ENCODE results near the gene RAB3GAP2. TPM values are rescaled to one million over a fixed set of nuclear protein-coding genes. Genes with fewer than 3 reads are reported as not detected.
"Not testable (repeated sequence)": the region's sequence is repeated elsewhere in the genome, so short reads cannot be mapped to it uniquely, and the experiment has no call there.

Gene RAB3GAP2
- total and polyA plus RNA-seq, 2 experiments from 2014 or later = 15.8 to 22.6 TPM

DNA sequence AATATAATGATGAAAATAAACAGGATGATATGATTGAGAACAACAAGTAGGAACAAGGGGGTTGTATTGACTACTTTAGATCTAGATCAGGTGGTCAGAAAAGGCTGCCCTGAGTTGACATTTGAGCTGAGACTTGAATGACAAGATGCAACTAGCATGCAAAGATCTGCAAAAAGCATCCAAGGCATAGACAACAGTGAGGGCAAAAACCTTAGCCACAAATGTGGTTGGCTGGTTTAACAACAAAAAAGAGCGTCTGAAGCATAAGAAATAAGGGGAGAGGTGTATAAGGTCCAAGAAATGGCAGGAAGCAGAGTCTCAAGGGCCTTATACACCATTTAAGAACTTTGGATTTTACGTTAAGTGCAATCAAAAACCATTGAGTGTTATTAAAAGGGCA is 3.2 kb downstream of the RAB3GAP2 start:
- H2AFZ ChIP-seq = no peak overlapping the region
- no peak for DNase-seq
- H3K27ac ChIP-seq = no peak overlapping the region
- no peak overlapping the region for H3K9ac ChIP-seq
- H3F3A ChIP-seq (ENCODE audit: insufficient read depth) = 0 out of 2 replicates have a peak, but pooled peaks cover 5% of the 10 kb centered on the region
- H3K4me3 ChIP-seq = no peak overlapping the region
- in situ Hi-C loops (cut with MboI) = no loop called here
- no peaks in the 10 kb centered on the region for H3K27me3 ChIP-seq (replicated peaks; ENCODE audit: insufficient read depth)
- peaks cover 22% of the 10 kb centered on the region for H3K4me1 ChIP-seq (ENCODE audit: insufficient read depth)
- no peaks in the 10 kb centered on the region for H3K9me3 ChIP-seq (ENCODE audit: low read depth)
- H3K79me2 ChIP-seq (ENCODE audit: insufficient read depth) = peaks cover 81% of the 10 kb centered on the region
- H4K20me1 ChIP-seq (ENCODE audit: insufficient read depth) = peaks cover 6% of the 10 kb centered on the region; the same call in 1 of the 2 replicates
- WGBS, 2 experiments (ENCODE audit: low coverage in 1 of 2, low lambda C conversion rate in 2 of 2, missing lambda C conversion rate in 2 of 2) = 97 to 98% methylated on average over 2 of the region's 2 CpGs
- TF ChIP-seq EZH2phosphoT487 (IDR thresholded peaks at IDR 0.05; ENCODE audit: insufficient read depth, low read depth) (no peak), EZH2 (IDR thresholded peaks at IDR 0.05; ENCODE audit: insufficient read depth, poor library complexity, severe bottlenecking) (no peak)
- no peaks in the 10 kb centered on the region for H3K9me2 ChIP-seq (ENCODE audit: insufficient read depth)
- H3K4me2 ChIP-seq (ENCODE audit: unreplicated experiment) = peak overlapping the region; percentile 1
- peaks cover 12% of the 10 kb centered on the region; the same call in 1 of the 2 replicates for H3K36me3 ChIP-seq (ENCODE audit: low read depth)

DNA sequence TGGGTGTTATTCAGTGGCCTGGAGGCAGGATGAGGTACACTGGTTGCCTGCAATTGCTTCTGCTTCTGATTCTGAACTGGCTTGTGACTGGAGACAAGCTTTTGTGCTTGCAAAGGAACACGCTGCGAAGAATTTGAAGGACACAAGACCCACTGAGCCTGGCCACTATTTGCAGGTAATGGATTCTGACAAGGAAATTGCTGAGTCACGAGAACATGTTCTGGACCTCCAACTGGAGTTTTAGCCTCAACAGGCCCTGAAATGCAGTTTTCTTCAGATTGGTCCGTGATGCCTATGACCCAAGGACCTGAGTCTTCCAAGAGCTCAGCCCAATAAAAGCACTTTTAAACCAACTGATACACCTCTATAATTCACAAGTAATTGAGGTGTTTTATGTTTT is 4.6 kb downstream of the RAB3GAP2 start:
- 0 out of 2 replicates have a peak, but pooled peaks cover 2% of the 10 kb centered on the region for H3F3A ChIP-seq (ENCODE audit: insufficient read depth)
- H3K4me3 ChIP-seq = no peak overlapping the region
- no peak overlapping the region for H3K4me2 ChIP-seq (ENCODE audit: unreplicated experiment)
- H3K27ac ChIP-seq = no peak overlapping the region
- H4K20me1 ChIP-seq (ENCODE audit: insufficient read depth) = peaks cover 6% of the 10 kb centered on the region; the same call in 1 of the 2 replicates
- DNase-seq = no peak
- peaks cover 95% of the 10 kb centered on the region for H3K79me2 ChIP-seq (ENCODE audit: insufficient read depth)
- H3K9me3 ChIP-seq (ENCODE audit: low read depth) = no peaks in the 10 kb centered on the region
- peaks cover 22% of the 10 kb centered on the region for H3K4me1 ChIP-seq (ENCODE audit: insufficient read depth)
- TF ChIP-seq EZH2phosphoT487 (IDR thresholded peaks at IDR 0.05; ENCODE audit: insufficient read depth, low read depth) = no peak
- no peak for TF ChIP-seq EZH2 (IDR thresholded peaks at IDR 0.05; ENCODE audit: insufficient read depth, poor library complexity, severe bottlenecking)
- H2AFZ ChIP-seq = no peak overlapping the region
- in situ Hi-C loops (cut with MboI) = no loop called here
- H3K36me3 ChIP-seq (ENCODE audit: low read depth) = peaks cover 22% of the 10 kb centered on the region; the same call in 1 of the 2 replicates
- WGBS, 2 experiments (ENCODE audit: low coverage in 1 of 2, low lambda C conversion rate in 2 of 2, missing lambda C conversion rate in 2 of 2) = 98 to 99% methylated on average over 4 of the region's 4 CpGs
- H3K9ac ChIP-seq = no peak overlapping the region
- no peaks in the 10 kb centered on the region for H3K27me3 ChIP-seq (replicated peaks; ENCODE audit: insufficient read depth)
- H3K9me2 ChIP-seq (ENCODE audit: insufficient read depth) = no peaks in the 10 kb centered on the region

DNA sequence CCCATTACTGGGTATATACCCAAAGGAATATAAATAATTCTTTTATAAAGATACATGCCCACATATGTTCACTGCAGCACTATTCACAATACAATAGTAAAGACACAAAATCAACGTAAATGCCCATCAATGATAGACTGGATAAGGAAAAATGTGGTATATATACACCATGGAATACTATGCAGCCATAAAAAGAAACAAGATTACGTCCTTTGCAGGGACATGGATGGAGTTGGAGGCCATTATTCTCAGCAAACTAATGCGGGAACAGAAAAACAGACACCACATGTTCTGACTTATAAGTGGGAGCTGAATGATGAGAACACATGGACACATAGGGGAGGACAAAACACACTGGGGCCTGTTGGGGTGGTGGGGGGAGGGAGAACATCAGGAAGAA is 12.0 kb downstream of the RAB3GAP2 start:
- WGBS, 2 experiments (ENCODE audit: low coverage in 1 of 2, low lambda C conversion rate in 2 of 2, missing lambda C conversion rate in 2 of 2) = 96 to 98% methylated on average over 3 of the region's 3 CpGs

DNA sequence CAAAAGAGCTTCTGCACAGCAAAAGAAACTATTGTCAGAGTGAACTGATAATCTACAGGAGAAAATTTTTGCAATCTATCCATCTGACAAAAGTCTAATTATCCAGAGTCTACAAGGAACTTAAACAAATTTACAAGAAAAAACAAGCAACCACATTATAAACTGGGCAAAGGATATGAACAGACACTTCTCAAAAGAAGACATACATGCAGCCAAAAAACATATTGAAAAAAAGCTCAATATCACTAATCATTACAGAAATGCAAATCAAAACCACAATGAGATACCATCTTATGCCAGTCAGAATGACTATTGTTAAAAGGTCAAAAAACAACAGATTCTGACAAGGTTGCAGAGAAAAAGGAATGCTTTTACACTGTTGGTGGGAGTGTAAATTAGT is 12.5 kb downstream of the RAB3GAP2 start:
- H3K4me3 ChIP-seq; H4K20me1 ChIP-seq (ENCODE audit: insufficient read depth); H3K27ac ChIP-seq; H3K9ac ChIP-seq; H3K9me2 ChIP-seq (ENCODE audit: insufficient read depth); H2AFZ ChIP-seq; DNase-seq; H3K4me2 ChIP-seq (ENCODE audit: unreplicated experiment); H3K27me3 ChIP-seq (replicated peaks; ENCODE audit: insufficient read depth); in situ Hi-C loops (cut with MboI); H3K4me1 ChIP-seq (ENCODE audit: insufficient read depth); H3K9me3 ChIP-seq (ENCODE audit: low read depth): not testable (repeated sequence)
- Histone ChIP-seq H3F3A (ENCODE audit: insufficient read depth) (peaks cover 11% of the 10 kb centered on the region; the same call in 1 of the 2 replicates), H3K79me2 (ENCODE audit: insufficient read depth) (peaks cover 100% of the 10 kb centered on the region), H3K36me3 (ENCODE audit: low read depth) (peaks cover 13% of the 10 kb centered on the region; the same call in 1 of the 2 replicates)

More for the DNA sequence above, 12.0 kb downstream of the RAB3GAP2 start:
- H3K4me3 ChIP-seq; H2AFZ ChIP-seq; H3K9me2 ChIP-seq (ENCODE audit: insufficient read depth); H3K9ac ChIP-seq; H3K27me3 ChIP-seq (replicated peaks; ENCODE audit: insufficient read depth); H3K4me1 ChIP-seq (ENCODE audit: insufficient read depth); H3K4me2 ChIP-seq (ENCODE audit: unreplicated experiment); in situ Hi-C loops (cut with MboI); H3K27ac ChIP-seq; H3K9me3 ChIP-seq (ENCODE audit: low read depth); H3F3A ChIP-seq (ENCODE audit: insufficient read depth); H4K20me1 ChIP-seq (ENCODE audit: insufficient read depth); DNase-seq: not testable (repeated sequence)
- H3K79me2 ChIP-seq (ENCODE audit: insufficient read depth) = peaks cover 100% of the 10 kb centered on the region
- H3K36me3 ChIP-seq (ENCODE audit: low read depth) = peaks cover 14% of the 10 kb centered on the region; the same call in 1 of the 2 replicates

DNA sequence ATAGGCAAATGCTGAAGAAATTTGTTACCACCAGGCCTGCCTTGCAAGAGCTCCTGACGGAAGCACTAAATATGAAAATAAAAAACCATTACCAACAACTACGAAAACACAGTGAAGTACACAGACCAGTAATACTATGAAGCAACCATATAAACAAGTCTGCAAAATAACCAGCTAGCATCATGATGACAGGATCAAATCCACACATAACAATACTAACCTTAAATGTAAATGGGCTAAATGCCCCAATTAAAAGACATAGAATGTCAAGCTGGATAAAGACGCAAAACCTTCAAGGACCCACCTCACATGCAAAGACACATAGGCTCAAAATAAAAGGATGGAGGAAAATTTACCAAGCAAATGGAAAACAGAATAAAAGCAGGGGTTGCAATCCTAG is 16.1 kb downstream of the RAB3GAP2 start:
- H4K20me1 ChIP-seq (ENCODE audit: insufficient read depth); H3K9me2 ChIP-seq (ENCODE audit: insufficient read depth); H3K27me3 ChIP-seq (replicated peaks; ENCODE audit: insufficient read depth); H2AFZ ChIP-seq; H3K9me3 ChIP-seq (ENCODE audit: low read depth); H3K4me1 ChIP-seq (ENCODE audit: insufficient read depth); DNase-seq; H3K4me3 ChIP-seq; H3K27ac ChIP-seq; H3K4me2 ChIP-seq (ENCODE audit: unreplicated experiment); H3K9ac ChIP-seq; in situ Hi-C loops (cut with MboI): not testable (repeated sequence)
- Histone ChIP-seq H3K36me3 (ENCODE audit: low read depth) (peaks cover 12% of the 10 kb centered on the region; the same call in 1 of the 2 replicates), H3F3A (ENCODE audit: insufficient read depth) (peaks cover 11% of the 10 kb centered on the region; the same call in 1 of the 2 replicates), H3K79me2 (ENCODE audit: insufficient read depth) (peaks cover 100% of the 10 kb centered on the region)
- 94 to 95% methylated on average over 3 of the region's 3 CpGs for WGBS, 2 experiments (ENCODE audit: low coverage in 1 of 2, low lambda C conversion rate in 2 of 2, missing lambda C conversion rate in 2 of 2)

All from GM23248 (cell line).